HuH-7 (cell line): Measurements from ENCODE around the gene PRICKLE4.

Source experiments
- DNase-seq: peaks from one replicate; pipeline ENCODE4 v3.0.0; 2011; ENCODE audit warnings: low spot score

PRICKLE4 gene

GRCh38 chr6:41780551-41781365 is at the start of gene PRICKLE4:
TSS of gene PRICKLE4 (plus strand) at chr6:41780782. CDS start at chr6:41783474, 2,692 bp downstream.
- DNase-seq = peak; percentile 45

GRCh38 chr6:41731561-41732086 is 49.0 kb upstream of the PRICKLE4 start:
- DNase-seq = no peak

GRCh38 chr6:41732149-41732548 is 48.4 kb upstream of the PRICKLE4 start:
- no peak for DNase-seq

GRCh38 chr6:41732591-41733359 is 47.8 kb upstream of the PRICKLE4 start:
- DNase-seq = no peak

- DNase-seq = no peak
Measured at GRCh38 chr6:41733360-41733706, 47.2 kb upstream of the PRICKLE4 start.

- DNase-seq = peak; percentile 66
Measured at GRCh38 chr6:41733707-41734665, 46.6 kb upstream of the PRICKLE4 start.

- peak; percentile 78 for DNase-seq
Measured at GRCh38 chr6:41734666-41735426, 45.7 kb upstream of the PRICKLE4 start.

GRCh38 chr6:41735427-41736185 is 45.0 kb upstream of the PRICKLE4 start, which contains the start of gene TFEB:
TSS of gene TFEB (minus strand) at chr6:41735608. CDS start at chr6:41691213, 44,395 bp downstream.
- DNase-seq = peak; percentile 81

GRCh38 chr6:41736186-41736733 is 44.3 kb upstream of the PRICKLE4 start:
- DNase-seq = no peak

GRCh38 chr6:41736800-41737555 is 43.6 kb upstream of the PRICKLE4 start:
- DNase-seq = no peak

GRCh38 chr6:41737591-41738130 is 42.9 kb upstream of the PRICKLE4 start:
- no peak for DNase-seq

- DNase-seq = no peak
Measured at GRCh38 chr6:41739041-41739440, 41.5 kb upstream of the PRICKLE4 start.

- DNase-seq = no peak
Measured at GRCh38 chr6:41740366-41741162, 40.0 kb upstream of the PRICKLE4 start.

- peak; percentile 34 for DNase-seq
Measured at GRCh38 chr6:41741625-41742490, 38.7 kb upstream of the PRICKLE4 start.

GRCh38 chr6:41743406-41744235 is 37.0 kb upstream of the PRICKLE4 start:
- no peak for DNase-seq

- no peak for DNase-seq
Measured at GRCh38 chr6:41744236-41744787, 36.3 kb upstream of the PRICKLE4 start.
